Endothelial cell of umbilical vein (primary cell): ENCODE data around the gene SLC9C1.

Experiments used
- POLR2A ChIP-seq: IDR thresholded peaks from 2 replicates; pipeline ENCODE4 v1.6.1; 2012; ENCODE audit warnings: low read depth, mild to moderate bottlenecking, control low read depth, low read length
- TF ChIP-seq, protein P1 (sequence below), 2 donors: IDR thresholded peaks; 1 replicate in 1 of 2; 2 replicates in 1 of 2; pipeline ENCODE4 v1.5.1; 2011; ENCODE audit warnings: low read length in 2 of 2, mild to moderate bottlenecking in 2 of 2, moderate library complexity in 2 of 2, control low read depth in 1 of 2, inconsistent platforms in 1 of 2, low read depth in 1 of 2; ENCODE audit not compliant: insufficient read depth in 1 of 2; ENCODE audit errors: extremely low read depth in 1 of 2

DNA sequence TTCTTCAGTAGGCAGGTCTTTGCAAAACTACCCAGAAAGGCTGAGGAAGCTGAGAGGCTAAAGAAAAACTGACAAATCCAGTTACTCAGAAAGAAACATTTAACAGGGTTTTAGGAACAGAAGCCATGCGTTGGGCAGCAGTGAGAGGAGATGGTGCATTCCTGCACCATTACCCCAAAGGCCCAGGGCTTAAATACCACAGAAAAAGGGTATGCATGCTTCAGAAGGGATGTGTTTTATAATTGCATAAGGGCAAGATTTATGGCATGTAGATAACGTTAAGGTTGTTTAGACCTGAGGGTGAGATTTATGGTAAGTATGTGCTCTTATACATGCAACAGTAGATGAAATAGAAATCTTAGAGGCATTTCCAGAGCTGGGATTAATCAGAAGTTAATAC lies 197.8 kb downstream of the SLC9C1 start:
- TF ChIP-seq, protein P1, sequence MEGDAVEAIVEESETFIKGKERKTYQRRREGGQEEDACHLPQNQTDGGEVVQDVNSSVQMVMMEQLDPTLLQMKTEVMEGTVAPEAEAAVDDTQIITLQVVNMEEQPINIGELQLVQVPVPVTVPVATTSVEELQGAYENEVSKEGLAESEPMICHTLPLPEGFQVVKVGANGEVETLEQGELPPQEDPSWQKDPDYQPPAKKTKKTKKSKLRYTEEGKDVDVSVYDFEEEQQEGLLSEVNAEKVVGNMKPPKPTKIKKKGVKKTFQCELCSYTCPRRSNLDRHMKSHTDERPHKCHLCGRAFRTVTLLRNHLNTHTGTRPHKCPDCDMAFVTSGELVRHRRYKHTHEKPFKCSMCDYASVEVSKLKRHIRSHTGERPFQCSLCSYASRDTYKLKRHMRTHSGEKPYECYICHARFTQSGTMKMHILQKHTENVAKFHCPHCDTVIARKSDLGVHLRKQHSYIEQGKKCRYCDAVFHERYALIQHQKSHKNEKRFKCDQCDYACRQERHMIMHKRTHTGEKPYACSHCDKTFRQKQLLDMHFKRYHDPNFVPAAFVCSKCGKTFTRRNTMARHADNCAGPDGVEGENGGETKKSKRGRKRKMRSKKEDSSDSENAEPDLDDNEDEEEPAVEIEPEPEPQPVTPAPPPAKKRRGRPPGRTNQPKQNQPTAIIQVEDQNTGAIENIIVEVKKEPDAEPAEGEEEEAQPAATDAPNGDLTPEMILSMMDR (IDR thresholded peaks at IDR 0.05; ENCODE audit: extremely low read depth in 1 of 2, insufficient read depth in 1 of 2, low read depth in 1 of 2, low read length in 2 of 2): no peak
- no peak for TF ChIP-seq POLR2A
